GM12873 (cell line): ENCODE measurements around the gene TIMM44.

Experiments used
- CTCF ChIP-seq: IDR thresholded peaks from 2 replicates; pipeline ENCODE4 v1.5.1; 2012; ENCODE audit warnings: low read depth, mild to moderate bottlenecking, moderate library complexity, low read length, control low read depth; ENCODE audit not compliant: insufficient read depth; ENCODE audit errors: missing control alignments

Gene TIMM44

GRCh38 chr19:7907122-7907521, 36.3 kb downstream of the TIMM44 start:
- TF ChIP-seq CTCF, result no peak

- TF ChIP-seq CTCF, result no peak
These were observed 37.6 kb downstream of the TIMM44 start for GRCh38 chr19:7905859-7906258.

- no peak for TF ChIP-seq CTCF
These were observed 38.2 kb downstream of the TIMM44 start for GRCh38 chr19:7905268-7905667.

GRCh38 chr19:7904074-7905020, 39.1 kb downstream of the TIMM44 start:
- TF ChIP-seq CTCF, result no peak

GRCh38 chr19:7903244-7904073, 40.0 kb downstream of the TIMM44 start, which contains the start of gene MAP2K7:
MAP2K7 (plus strand) TSS chr19:7903877; CDS start chr19:7903945, 68 bp downstream.
- peak; percentile 63 for TF ChIP-seq CTCF

- TF ChIP-seq CTCF, result no peak
These were observed 40.6 kb downstream of the TIMM44 start for GRCh38 chr19:7902796-7903243.

GRCh38 chr19:7901337-7901736, 42.1 kb downstream of the TIMM44 start:
- TF ChIP-seq CTCF, result no peak
